ENCODE data around the gene TANGO6.

TANGO6 gene

GRCh38 chr16:69100071-69100691 lies 256.9 kb downstream of the TANGO6 start:
- DNase-seq (ENCODE audit: extremely low spot score), result no peak
- ChIA-PET POLR2A (no interaction called here), CTCF (no interaction called here)
- TF ChIP-seq LEF1 (IDR thresholded peaks at IDR 0.05; ENCODE audit: borderline replicate concordance), result no peak
- TF ChIP-seq NFRKB (IDR thresholded peaks at IDR 0.05), result no peak
- TF ChIP-seq FOXA1 (IDR thresholded peaks at IDR 0.05), result no peak
- no peak for TF ChIP-seq SP1 (IDR thresholded peaks at IDR 0.05)
- no peak for TF ChIP-seq FOXM1 (IDR thresholded peaks at IDR 0.05; ENCODE audit: borderline replicate concordance)
- no peak for TF ChIP-seq L3MBTL2 (conservative IDR thresholded peaks at IDR 0.05)
- TF ChIP-seq TARDBP (IDR thresholded peaks at IDR 0.05), result no peak
- no peak for TF ChIP-seq BHLHE40 (IDR thresholded peaks at IDR 0.05; ENCODE audit: borderline replicate concordance)
- TF ChIP-seq FOXK2 (IDR thresholded peaks at IDR 0.05), result no peak
- no peak for TF ChIP-seq ARNT (IDR thresholded peaks at IDR 0.05)
- no peak for TF ChIP-seq PKNOX1 (IDR thresholded peaks at IDR 0.05)
- TF ChIP-seq HDGF (IDR thresholded peaks at IDR 0.05; ENCODE audit: borderline replicate concordance), result no peak
- TF ChIP-seq CTBP1 (IDR thresholded peaks at IDR 0.05; ENCODE audit: borderline replicate concordance), result no peak
- TF ChIP-seq ZNF384 (IDR thresholded peaks at IDR 0.05), result no peak
- TF ChIP-seq SUZ12 (IDR thresholded peaks at IDR 0.05), result no peak
- TF ChIP-seq ELF4 (IDR thresholded peaks at IDR 0.05), result no peak

GRCh38 chr16:69105501-69106361 lies 262.4 kb downstream of the TANGO6 start, which contains the start of gene HAS3:
TSS of gene HAS3 (plus strand) at chr16:69105653. CDS start at chr16:69109396, 3,743 bp downstream.
- TF ChIP-seq L3MBTL2 (conservative IDR thresholded peaks at IDR 0.05) (peak; percentile 61), TARDBP (IDR thresholded peaks at IDR 0.05) (no peak)
- ChIA-PET POLR2A (no interaction called here), CTCF (interaction anchor here (0.7 to 1.2 kb wide), 2 partner anchors 18 to 22 kb away, joined by 3 to 4 read pairs; no protein-coding TSS in a partner anchor)
- DNase-seq (ENCODE audit: extremely low spot score), result peak; percentile 67

- ChIA-PET POLR2A (no interaction called here), CTCF (interaction anchor here (1.2 kb wide), 1 partner anchor 17 kb away, joined by 4 read pairs; no protein-coding TSS in a partner anchor)
- no peak for TF ChIP-seq FOXA1 (IDR thresholded peaks at IDR 0.05)
- no peak for TF ChIP-seq HDGF (IDR thresholded peaks at IDR 0.05; ENCODE audit: borderline replicate concordance)
- TF ChIP-seq SP1 (IDR thresholded peaks at IDR 0.05), result no peak
- TF ChIP-seq TARDBP (IDR thresholded peaks at IDR 0.05), result no peak
- TF ChIP-seq LEF1 (IDR thresholded peaks at IDR 0.05; ENCODE audit: borderline replicate concordance), result no peak
- TF ChIP-seq FOXK2 (IDR thresholded peaks at IDR 0.05), result no peak
- TF ChIP-seq ELF4 (IDR thresholded peaks at IDR 0.05), result no peak
- no peak for TF ChIP-seq FOXM1 (IDR thresholded peaks at IDR 0.05; ENCODE audit: borderline replicate concordance)
- TF ChIP-seq L3MBTL2 (conservative IDR thresholded peaks at IDR 0.05), result no peak
- no peak for TF ChIP-seq NFRKB (IDR thresholded peaks at IDR 0.05)
- no peak for TF ChIP-seq BHLHE40 (IDR thresholded peaks at IDR 0.05; ENCODE audit: borderline replicate concordance)
- TF ChIP-seq ZNF384 (IDR thresholded peaks at IDR 0.05), result no peak
- TF ChIP-seq PKNOX1 (IDR thresholded peaks at IDR 0.05), result no peak
- no peak for TF ChIP-seq ARNT (IDR thresholded peaks at IDR 0.05)
- no peak for DNase-seq (ENCODE audit: extremely low spot score)
Measured at GRCh38 chr16:69106491-69107315, 263.4 kb downstream of the TANGO6 start.

GRCh38 chr16:69107316-69107962 lies 264.1 kb downstream of the TANGO6 start:
- DNase-seq (ENCODE audit: extremely low spot score), result no peak
- POLR2A ChIA-PET, result no interaction called here
- CTCF ChIA-PET, result interaction anchor here (0.6 kb wide), 1 partner anchor 201 kb away, joined by 3 read pairs; no protein-coding TSS in a partner anchor
- TF ChIP-seq LEF1 (IDR thresholded peaks at IDR 0.05; ENCODE audit: borderline replicate concordance) (no peak), SUZ12 (IDR thresholded peaks at IDR 0.05) (no peak), FOXM1 (IDR thresholded peaks at IDR 0.05; ENCODE audit: borderline replicate concordance) (no peak), TARDBP (IDR thresholded peaks at IDR 0.05) (no peak), SP1 (IDR thresholded peaks at IDR 0.05) (no peak), FOXK2 (IDR thresholded peaks at IDR 0.05) (no peak)

GRCh38 chr16:69108064-69108904 lies 265.0 kb downstream of the TANGO6 start:
- ChIA-PET POLR2A (no interaction called here), CTCF (interaction anchor here (0.5 to 0.6 kb wide), 2 partner anchors 196 to 202 kb away, joined by 3 to 4 read pairs; no protein-coding TSS in a partner anchor)
- DNase-seq (ENCODE audit: extremely low spot score), result no peak
- TF ChIP-seq TARDBP (IDR thresholded peaks at IDR 0.05) (no peak), FOXA1 (IDR thresholded peaks at IDR 0.05) (no peak)
